ENCODE data around the gene ABCA7.
"Not testable (repeated sequence)": the region's sequence is repeated elsewhere in the genome, so short reads cannot be mapped to it uniquely, and the experiment has no call there.

Gene ABCA7

DNA sequence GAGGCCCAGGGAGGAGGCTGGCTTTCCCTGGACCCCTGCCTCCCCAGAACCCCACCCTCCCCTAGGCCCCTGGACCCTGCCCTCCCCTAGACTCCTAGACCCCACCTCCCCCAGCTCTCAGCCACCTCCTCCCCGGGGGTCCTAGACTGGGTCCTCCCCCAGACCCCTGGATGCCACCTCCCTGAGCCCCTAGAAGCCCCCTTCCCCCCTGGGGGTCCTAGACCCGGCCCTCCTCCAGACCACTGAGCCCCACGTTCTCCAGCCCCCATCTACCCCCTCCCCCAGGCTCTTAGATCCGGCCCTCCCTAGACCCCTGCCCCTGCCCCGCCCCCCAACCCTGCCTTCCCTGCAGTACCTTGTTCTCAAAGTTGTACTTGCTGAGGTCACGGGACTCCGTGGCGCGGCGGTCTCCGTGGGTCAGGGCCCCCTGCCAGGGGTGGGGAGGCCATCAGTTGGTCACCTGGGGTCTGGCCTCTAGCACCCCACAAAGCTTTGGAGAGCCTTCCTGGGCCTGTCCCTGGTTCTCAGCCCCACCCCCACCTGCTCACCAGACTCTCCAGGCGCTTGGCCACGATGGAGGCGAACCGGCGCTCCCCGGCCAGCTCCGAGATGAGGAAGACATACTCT is 71.8 kb downstream of the ABCA7 start:
- peaks cover 9% of the 10 kb centered on the region for H3K4me1 Mint-ChIP-seq
- ATAC-seq = no peak
- H3K4me3 Mint-ChIP-seq = no peak overlapping the region
- no peak overlapping the region for H3K27ac Mint-ChIP-seq
- no peaks in the 10 kb centered on the region for H3K9me3 Mint-ChIP-seq
- no peaks in the 10 kb centered on the region for H3K27me3 Mint-ChIP-seq
- peaks cover 9% of the 10 kb centered on the region for H3K36me3 Mint-ChIP-seq

DNA sequence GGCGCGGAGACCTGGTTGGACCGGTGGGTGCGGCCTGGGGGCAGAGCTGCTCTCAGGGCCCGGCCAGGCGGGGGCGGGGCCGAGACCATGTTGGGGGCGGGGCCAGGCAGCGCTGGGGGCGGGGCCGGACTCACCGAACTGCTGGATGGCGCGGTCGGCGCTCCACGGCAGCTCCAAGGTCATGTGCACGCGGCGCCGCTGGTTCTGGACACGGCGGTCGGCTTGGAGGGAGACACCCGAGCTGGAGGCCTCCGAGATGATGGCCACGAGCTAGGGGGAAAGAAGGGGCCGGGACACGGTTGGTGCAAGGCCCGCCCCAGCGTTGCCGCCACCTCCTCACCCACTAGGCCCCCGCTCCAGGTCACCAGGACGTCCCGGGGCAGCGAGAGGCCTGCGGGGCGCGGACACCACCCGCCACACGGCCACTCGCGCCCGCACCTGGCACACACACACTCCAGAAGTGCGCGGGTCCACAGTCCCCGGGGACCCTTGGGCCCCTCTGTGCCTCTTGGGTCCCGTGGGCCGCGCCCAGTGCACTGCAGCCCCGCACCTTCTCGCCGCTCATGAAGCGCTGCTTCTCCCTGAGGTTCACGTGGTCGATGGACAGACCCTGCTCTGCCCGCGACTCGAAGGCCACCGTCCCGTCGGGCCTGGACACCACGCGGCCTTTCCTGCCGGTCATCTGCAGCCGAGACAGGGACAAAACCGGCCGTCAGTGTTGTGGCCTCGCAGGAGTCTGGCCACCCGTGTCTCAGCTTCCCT is 72.5 kb downstream of the ABCA7 start:
- Mint-ChIP-seq H3K36me3 (peaks cover 4% of the 10 kb centered on the region), H3K27ac (no peak overlapping the region), H3K4me3 (no peak overlapping the region), H3K9me3 (no peaks in the 10 kb centered on the region), H3K27me3 (no peaks in the 10 kb centered on the region), H3K4me1 (peaks cover 2% of the 10 kb centered on the region)
- ATAC-seq = no peak

DNA sequence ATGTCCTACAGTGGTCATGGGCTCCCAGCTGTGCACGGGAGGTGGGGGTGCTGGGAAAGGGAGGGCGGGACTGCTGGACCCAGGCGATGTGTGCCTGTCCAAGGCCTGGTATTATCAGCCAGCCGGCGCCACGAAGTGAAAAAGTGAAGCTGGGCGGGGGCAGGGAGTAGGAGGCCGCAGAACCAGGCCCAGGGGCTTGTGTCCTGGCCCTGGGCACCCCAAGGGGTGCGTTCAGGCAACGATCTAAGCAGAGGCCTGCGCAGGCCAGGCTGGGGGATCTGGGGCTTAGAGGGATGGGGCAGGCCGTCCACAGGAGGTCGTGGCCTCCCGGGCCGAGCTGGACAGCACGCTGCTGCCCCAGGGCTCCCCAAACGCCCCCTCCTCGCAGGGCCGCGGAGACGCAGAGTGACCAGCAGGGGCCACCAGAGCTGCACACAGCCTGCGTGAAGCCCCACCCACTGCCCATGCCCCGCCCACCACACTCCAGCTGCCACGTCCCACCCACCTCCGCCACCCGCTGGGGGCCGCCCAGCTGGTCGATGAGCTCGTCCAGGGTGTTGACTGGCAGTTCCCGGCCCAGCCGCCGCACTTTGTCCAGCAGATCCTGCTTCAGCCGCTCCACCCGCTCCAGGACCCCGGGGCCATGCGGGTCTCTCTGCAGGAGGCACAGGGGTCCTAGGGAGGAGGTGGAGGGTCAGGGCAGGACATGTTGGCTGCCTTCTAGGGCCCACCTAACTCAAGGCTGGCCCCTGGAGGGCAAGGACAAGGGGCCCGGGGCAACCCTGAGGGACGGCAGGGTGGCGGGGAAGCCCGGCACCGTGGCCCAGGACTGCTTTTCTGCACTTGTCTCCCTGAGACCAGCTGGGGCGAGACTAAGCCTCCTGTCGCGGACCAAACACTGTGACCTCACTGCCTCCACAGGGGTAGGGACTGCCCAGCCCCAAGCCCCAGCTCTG is 73.4 kb downstream of the ABCA7 start:
- Mint-ChIP-seq H3K9me3 (no peaks in the 10 kb centered on the region), H3K4me1 (no peaks in the 10 kb centered on the region), H3K27me3 (no peaks in the 10 kb centered on the region), H3K36me3 (peaks cover 9% of the 10 kb centered on the region), H3K27ac (no peak overlapping the region), H3K4me3 (no peak overlapping the region)
- peak; percentile 87 for ATAC-seq

DNA sequence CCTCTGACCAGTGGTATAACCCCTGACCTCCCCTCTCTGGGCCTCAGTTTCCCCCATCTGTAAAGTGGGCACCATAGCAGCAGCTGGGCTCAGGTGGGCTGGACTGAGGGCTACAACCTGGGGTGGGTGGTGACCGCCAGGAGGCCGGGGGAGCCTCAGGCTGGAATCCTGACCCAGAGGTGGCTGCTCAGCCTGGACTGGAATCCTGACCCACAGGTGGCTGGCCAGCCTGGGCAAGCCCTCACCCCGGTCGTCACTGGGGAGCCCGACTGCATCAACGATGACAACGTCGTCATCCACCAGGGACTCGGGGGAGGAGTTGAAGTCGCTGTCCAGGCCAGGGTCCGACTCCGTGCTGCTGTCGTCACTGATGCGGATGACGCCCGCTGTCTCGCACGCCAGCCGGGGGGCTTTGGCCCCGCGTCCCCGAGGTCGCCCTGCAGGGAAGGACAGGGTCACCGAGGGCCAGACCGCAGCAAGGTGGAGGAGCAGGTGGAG is 74.1 kb downstream of the ABCA7 start:
- Mint-ChIP-seq H3K27me3 (no peaks in the 10 kb centered on the region), H3K27ac (no peak overlapping the region), H3K36me3 (peaks cover 17% of the 10 kb centered on the region), H3K9me3 (no peaks in the 10 kb centered on the region), H3K4me1 (no peaks in the 10 kb centered on the region), H3K4me3 (no peak overlapping the region)
- no peak for ATAC-seq

DNA sequence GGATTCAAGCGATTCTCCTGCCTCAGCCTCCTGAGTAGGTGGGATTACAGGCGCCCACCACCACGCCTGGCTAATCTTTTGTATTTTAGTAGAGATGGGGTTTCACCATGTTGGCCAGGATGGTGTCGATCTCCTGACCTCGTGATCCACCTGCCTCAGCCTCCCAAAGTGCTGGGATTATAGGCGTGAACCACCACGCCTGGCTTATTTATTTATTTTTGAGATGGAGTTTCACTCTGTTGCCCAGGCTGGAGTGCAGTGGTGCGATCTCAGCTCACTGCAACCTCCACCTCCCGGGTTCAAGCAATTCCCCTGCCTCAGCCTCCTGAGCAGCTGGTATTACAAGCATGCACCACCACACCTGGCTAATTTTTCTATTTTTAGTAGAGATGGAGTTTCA is 74.8 kb downstream of the ABCA7 start:
- not testable (repeated sequence) for H3K4me1 Mint-ChIP-seq, H3K27ac Mint-ChIP-seq, H3K9me3 Mint-ChIP-seq, H3K4me3 Mint-ChIP-seq, H3K27me3 Mint-ChIP-seq, ATAC-seq
- peaks cover 17% of the 10 kb centered on the region for H3K36me3 Mint-ChIP-seq

Measured in stimulated activated memory B cell treated with anti-CD40 and anti-IgM and Interleukin-4, amounts not matched to agents 10 μg/mL and 1 μg/mL and 100 μg/mL, for 72 hours (primary cell).